HG02981 (cell line): ENCODE results near the gene TCF7L1.

Experiments
- ATAC-seq: cut with Tn5 transposase; IDR thresholded peaks from one replicate; pipeline ENCODE4 v1.9.1; 2021; ENCODE audit warnings: mild to moderate bottlenecking, moderate library complexity; ENCODE audit not compliant: unreplicated experiment

Gene TCF7L1

GRCh38 chr2:85215448-85216401, 82.5 kb downstream of the TCF7L1 start:
- no peak for ATAC-seq

DNA sequence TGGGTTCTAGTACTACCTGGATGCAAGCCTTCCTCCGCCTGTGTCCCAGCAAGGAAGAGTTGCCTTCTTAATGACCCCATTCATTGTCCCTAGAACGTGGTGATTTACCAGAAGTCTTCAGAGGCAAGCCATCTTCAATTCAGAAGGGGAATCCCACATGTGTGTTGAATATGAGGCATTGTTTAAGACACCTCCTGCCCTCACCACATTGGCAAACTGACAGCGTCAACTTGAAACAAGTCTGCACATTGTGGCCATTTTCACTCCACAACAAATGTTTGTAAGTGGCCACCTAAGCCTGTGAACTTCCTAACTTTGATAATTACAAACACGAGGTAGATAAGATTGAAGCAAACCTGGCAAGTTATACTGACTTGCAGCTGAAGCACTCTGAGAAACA, 83.7 kb downstream of the TCF7L1 start:
- ATAC-seq = no peak

- ATAC-seq = no peak
Measured at GRCh38 chr2:85221067-85221691, 88.0 kb downstream of the TCF7L1 start.

DNA sequence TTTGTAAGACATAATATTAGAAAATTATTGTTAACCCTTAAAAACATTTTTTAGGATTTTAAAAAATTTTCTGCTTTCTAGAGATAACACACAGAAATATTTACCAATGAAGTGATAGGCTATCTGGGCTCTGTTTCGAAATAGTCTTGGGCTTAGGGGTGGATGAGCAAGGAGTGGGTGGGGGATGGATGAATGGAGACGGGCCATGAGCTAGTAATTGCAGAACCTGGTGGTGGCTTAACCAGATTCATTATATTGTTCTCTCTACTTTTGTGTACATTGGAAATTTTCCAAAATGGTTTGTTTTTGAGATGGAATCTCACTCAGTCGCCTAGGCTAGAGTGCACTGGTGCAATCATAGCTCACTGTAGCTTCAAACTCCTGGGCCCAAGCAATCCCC, 89.6 kb downstream of the TCF7L1 start:
- no peak for ATAC-seq

GRCh38 chr2:85226783-85227182, 93.6 kb downstream of the TCF7L1 start:
- no peak for ATAC-seq

- ATAC-seq = no peak
Measured at GRCh38 chr2:85230679-85231467, 97.7 kb downstream of the TCF7L1 start.

DNA sequence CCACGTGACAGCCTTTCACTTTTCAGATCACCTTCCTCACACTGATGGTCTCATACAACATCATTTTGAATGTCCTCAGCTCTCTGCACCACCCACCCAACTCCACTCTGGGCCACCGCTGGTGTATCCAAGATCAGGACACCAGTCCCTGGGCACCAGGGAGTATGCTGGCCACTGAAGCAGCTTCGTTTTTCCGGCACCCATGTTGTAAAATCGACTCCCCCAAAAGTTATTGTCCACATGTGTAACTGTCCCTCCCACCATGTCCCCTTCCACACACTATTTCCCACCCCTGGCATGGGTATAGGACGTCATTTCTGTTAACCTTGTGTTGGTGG, 98.2 kb downstream of the TCF7L1 start:
- ATAC-seq = no peak

GRCh38 chr2:85231952-85232351, 98.8 kb downstream of the TCF7L1 start:
- no peak for ATAC-seq

DNA sequence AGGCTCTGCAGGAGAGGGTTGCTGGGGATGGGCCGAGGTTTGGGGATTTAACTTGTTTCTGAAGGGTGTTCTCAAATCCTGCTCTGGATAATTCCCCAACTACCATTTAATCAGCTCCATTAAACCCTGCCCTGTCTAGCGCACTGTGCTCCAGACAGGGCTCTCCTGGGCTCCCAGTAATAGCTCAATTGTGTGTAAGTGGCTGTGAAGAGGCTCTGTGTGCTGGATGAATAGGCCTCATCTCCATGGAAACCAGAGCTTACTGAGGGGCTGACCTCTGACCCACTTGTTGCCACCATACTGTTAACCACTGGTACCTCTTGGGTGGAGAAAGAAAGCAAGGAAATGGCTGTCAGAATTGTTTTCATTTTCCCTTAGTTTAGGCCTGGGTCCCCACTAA, 101.7 kb downstream of the TCF7L1 start:
- no peak for ATAC-seq

- ATAC-seq = no peak
Measured at GRCh38 chr2:85235281-85235680, 102.1 kb downstream of the TCF7L1 start.

DNA sequence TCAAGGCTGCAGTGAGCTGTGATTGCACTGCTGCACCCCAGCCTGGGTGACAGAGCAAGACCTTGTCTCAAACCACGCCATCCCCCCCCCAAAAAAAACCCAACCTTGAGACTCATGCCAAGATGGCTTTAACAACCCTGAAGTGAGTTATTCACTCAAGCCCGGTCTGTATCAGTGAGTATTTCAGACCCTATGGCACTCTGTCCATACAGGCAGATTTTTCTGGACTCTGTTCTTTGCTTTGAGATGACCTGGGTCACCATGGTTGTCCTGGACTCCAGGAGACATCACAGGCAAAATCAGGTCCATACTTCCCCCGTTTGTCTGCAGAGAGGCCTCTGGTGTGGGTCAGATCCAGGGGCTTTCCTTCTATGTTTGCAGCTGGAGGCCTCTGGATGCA, 102.9 kb downstream of the TCF7L1 start:
- ATAC-seq = no peak

- no peak for ATAC-seq
Measured at GRCh38 chr2:85237849-85238565, 104.8 kb downstream of the TCF7L1 start.

- ATAC-seq = no peak
Measured at GRCh38 chr2:85238607-85239006, 105.4 kb downstream of the TCF7L1 start.

DNA sequence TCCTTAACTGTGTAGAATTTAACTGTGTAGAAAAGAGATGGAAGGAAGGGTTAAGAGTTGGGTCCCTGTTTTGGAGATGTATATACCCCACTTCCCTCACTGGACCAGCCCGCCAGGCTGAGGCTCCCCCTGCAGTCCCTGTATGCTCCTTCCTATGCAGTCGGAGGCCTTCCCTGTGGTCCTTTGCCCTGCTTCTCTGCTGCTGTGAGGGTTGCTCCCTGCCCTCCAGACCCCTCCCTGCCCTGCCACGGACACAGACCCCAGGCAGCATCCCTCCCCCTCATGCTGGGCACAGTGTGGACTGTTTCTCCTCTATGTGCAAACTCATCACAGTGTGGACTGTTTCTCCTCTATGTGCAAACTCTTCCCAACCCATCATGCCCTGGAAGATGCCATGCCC, 105.9 kb downstream of the TCF7L1 start:
- ATAC-seq = no peak

DNA sequence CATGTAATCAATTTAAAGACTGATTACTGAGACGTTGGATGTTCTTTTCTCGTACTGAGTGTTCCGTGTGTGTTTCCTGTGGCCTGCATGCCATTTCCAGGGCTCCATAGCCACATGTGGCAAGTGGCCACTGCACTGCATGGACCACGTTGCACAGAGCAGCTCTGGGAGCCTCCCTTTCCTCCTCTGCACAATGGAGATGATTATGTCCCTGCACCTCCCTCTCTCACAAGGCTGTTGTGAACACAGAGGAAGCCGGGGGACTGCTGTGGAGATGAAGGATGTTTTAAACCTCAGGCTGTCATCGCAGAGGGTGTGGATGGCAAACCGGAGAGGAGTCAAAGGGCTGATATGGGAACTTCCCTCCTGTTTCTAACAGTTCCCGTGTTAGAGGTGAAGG, 106.9 kb downstream of the TCF7L1 start:
- ATAC-seq = no peak

DNA sequence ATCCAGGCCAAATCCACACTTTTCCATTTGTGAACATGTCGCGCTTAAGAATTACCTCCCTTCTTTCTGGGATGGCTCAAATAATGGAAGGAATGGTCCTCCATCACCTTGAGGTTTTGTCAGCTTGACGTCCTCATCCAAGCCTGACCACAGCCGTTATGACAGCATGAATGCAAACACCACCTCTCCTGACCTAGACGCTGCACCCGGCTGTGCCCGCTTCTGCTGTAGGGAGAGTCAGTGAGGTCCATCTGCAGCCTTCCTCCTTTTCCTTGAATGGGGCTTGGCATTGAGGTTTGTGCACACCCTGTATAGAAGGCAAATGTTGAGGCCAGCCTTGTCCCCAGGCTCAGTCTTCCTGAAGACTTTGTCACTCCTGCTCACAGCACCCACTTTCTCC, 109.1 kb downstream of the TCF7L1 start:
- ATAC-seq = no peak

GRCh38 chr2:85243101-85244072, 110.2 kb downstream of the TCF7L1 start:
- ATAC-seq = no peak

DNA sequence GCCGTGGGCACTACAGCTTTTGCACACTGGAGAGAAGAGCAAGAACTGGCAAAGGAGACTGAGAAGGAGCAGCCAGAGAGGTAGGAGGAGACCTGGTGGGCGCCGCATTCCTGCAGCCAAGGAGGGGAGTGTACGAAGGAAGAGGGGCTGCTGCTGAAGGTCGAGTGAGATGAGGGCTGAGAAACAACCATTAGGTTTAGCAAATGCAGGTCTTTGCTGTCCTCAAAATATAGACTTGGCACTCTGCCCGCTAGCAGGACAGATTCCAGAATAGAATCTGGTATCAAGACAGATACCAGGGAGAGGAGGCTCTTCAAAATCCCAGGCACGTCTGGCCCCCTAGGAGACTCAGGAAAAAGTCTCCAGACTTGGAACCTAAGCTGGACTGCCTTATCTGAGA, 111.6 kb downstream of the TCF7L1 start:
- ATAC-seq = no peak

DNA sequence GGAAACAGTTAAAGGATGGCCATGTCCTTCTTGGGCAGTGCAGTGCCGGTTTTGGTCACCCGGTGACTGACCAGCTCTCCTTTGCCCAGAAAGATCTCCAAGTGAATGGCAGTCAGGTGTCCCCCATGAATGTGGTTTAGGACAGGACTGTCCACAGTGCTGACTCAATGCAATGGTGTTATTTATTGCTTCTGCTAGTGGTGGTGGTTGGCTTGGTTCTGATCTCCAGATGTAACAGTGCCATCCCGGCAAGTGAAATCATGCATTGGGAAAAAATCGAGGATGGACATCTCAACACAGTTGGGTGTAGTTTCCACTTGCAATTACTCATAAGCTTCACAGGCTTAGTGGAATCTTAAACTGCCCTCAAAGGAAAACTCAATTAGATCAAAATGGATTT, 112.7 kb downstream of the TCF7L1 start:
- no peak for ATAC-seq

DNA sequence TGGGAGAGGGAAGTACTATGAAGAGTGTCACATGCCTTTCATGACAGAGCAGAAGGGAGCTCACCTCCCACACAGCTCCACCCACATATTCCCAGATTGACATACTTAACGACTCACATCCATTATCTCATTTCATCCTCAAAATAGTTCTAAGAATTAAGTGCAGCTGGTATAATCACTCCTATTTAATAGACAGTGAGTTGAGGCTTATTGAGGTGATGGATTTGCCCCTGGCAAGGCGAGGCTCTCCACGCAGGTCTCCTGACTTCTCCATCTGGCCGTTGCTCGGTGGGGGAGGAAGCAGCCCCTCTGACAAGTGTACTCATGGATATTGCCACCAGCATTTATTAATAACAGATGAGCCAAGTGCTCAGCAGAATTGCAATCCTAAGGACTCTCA, 113.2 kb downstream of the TCF7L1 start:
- no peak for ATAC-seq
